HG03103 (cell line): ENCODE data around the gene RHEBL1.

Source experiments
- ATAC-seq: cut with Tn5 transposase; IDR thresholded peaks from one replicate; pipeline ENCODE4 v1.9.1; 2021; ENCODE audit warnings: low read depth; ENCODE audit not compliant: unreplicated experiment

RHEBL1 gene

DNA sequence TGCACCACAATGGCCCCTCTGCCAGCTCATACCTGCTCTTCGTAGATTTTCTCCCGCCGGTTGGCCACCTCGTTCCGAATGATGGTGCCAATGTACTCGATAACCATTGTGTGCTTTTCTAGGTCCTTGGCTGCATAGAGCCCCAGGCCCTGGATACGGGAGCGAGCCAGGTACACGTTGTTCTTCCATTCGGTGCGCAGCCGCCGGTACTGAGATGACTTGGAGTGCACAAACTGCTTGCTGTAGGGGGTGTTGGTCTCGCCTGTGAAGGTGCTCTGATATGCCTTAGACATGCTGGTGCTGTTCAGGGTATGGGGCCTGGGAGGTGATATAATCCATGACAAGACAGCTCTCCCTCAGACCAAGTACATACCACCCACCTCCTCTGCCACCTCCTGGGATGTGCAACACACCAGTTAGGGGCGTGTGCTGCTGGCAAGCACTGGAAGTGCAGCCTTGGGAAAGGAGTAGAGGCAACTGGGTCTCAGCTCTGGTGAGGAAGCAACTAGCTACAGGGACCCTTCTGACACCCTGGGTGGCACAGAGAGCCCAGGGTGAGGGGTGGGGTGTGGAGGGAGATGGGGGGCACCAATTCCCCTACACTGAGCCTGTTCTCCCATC, 47.1 kb downstream of the RHEBL1 start:
- no peak for ATAC-seq

DNA sequence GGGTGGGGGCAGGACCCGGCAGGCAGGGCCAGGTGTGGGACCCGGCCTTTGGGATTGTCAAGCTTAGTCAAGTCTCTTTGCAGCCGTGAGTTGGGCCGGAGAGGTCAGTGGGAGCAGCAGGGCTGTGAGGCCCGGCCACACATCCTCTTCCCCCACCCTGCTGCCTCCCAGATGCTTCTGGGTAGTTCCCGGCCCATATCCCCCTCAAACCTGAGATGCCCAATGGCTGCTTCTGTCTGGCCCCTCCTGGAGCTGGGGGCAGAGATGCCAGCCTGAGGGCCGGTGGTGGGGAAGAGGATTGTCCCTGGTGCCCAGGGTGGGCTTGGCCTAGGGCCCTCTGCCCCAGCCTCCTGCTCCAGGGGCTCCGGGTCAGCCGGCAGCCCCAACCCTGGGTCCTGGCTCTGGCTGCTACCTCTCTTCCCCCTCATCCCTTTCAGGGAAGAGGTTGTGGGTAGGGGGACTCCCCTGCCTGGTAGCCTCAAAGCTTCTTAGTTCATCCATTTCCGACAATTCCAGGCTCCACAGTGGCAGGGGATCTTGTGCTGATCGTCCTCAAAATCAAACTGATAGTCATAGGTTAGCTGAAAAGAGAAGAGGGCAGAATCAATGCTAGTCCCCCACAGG, 48.4 kb downstream of the RHEBL1 start:
- no peak for ATAC-seq

DNA sequence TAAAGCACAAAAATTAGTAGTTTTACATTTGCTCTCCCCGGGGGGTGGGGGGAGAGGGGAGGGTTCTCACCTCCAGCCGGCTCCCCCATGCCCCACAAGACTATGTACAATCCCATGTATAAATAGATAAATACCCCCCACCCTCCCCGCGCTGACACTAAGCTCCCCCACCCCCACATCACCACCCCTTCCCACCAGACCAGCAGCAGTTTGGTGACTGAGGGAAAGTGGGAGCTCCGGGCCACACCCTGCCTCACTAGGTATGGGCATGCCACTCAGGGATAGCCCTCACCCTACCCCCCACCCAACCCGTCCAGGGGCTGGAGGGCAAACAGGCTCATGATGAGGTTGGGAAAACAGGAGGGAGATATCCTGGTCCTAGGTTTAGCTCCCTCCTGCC, 49.3 kb downstream of the RHEBL1 start:
- no peak for ATAC-seq

DNA sequence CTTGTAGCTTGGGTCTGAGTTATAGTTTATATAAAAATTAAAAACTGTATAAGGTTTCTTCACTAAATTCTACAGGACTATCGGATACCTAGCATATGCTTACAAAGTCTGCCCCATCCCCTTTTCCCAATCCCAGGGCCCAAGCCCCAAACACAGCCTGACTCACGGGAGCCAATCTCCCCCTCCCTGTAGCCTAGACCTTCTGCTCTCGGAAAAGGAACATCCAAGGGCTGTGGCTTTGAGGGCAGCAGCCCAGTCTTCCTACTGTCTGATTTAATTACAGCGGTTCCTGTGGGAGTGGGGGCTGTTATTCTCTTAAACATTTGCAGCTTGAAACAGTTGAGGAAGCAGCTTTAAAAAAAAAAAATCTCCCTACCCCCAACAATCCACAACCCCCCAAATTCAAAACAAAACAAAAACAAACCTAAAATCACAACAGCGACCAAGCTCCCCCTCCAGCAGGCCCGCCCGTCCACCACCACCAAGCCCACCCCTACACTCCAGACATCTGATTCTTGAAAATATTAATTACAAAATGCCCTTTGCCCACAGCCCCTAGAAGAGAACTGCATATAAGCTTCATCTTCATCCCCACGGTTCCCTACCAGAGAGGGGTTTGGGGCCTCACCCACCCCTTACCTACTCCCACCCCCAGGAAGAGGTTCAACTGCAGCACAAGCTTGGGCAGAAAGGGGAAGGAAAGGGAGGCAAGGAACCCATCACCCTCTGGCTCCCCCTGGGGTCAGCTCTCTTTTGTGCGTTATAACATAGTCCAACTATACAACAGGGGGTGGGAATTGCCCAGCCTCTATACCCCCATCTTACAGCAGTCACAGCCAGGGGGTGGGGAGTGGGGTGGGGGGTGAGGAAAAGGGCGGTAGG, 50.1 kb downstream of the RHEBL1 start:
- no peak for ATAC-seq

DNA sequence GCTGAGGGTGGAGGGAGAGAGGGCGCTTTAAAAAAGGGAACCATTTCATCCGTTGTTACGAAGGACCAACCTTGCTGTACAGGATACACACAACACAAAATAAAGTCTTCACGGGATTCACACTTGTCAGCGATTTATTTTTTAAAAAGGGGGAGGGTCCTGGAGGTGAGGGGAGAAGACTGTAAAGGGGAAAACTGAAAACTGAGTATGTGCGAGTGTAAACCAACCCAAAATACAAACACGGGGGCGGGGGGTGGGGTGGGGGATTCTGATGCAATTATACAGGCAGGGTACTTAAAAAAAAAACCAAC, 50.7 kb downstream of the RHEBL1 start:
- peak; percentile 11 for ATAC-seq

DNA sequence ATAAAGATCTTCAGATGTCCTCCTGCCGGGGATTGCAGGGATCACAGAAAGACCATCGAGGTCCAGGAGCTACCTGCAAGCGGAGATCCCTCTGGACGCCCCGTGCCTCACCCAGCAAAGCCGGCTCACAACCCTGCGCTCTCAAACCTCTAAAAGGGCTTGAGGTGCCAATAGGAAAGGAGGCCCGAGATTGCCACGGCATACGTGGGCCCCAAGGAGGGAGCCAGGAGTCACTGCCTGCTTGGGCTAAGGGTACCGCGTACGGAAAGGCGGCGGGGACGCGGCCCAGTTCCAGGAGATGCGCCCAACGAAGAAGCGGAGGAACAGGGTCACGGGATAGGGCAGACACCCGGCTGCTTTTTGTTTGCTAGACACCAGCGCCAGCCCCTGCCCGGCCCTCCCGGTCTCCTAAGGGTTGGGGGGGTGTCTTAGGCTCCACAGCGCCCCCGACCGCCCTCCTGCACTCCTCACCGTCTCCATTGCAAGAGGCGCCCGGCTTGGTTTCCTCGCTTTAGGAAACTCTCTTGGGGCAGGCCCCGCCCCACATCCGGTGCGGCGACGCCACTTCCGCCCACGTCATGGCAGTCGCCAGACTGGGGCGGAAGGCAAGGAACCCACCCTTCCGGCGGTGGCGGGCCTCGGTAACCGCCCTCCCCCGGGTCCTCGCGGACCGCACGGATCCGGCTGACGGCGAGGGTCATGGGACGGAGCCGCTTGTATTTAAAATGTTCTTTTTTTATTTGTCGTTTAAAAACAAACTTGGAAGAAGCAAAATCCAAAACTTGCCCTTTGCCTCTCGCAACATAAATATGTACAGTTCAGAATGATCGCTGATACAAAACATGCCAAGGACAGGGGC, 51.3 kb downstream of the RHEBL1 start, which contains the start of gene PRKAG1:
PRKAG1 (minus strand) TSS at position 516 of the 859 bp plus-strand sequence; CDS start at position 480, 36 bp downstream.
- ATAC-seq = peak; percentile 81

DNA sequence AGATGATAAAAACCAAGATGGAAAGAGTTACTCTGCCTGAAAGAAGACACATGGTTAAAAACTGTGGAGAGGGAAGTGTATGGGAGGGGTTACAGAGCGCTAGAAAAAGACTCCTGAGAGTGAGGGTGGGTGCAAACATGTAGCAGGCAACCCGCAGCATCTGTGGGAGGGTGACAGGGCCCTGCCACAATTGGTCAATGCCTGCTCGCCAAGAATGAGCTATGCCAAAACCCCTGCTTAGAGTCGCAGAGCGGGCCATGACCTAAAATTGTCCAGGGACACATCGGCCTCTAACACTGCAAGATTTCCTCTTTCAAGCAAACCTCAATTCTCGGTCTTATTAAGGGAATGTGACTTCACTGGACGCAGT, 51.9 kb downstream of the RHEBL1 start:
- ATAC-seq = no peak

DNA sequence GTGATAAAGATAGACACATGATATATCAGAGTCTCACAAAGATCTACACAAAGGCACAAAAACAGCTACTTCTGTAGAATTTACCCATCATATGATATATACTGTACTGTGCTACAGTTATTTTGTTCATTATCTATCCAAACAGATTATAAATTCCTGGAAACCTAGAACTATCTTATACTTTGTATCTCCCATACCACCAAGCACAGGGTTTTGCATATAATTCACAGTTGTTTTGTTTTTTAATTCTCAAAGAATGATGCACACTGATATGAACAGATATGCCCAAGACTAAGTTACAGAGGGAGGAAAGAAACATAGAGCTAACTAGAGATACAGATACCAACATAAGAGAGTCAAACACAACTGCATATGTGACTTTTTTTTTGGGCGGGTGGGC, 54.6 kb downstream of the RHEBL1 start:
- ATAC-seq = no peak
